ENCODE results near the gene GRIK2. TPM values are rescaled to one million over a fixed set of nuclear protein-coding genes. Genes with fewer than 3 reads are reported as not detected.
"Not testable (repeated sequence)": the region's sequence is repeated elsewhere in the genome, so short reads cannot be mapped to it uniquely, and the experiment has no call there.

GRIK2 gene
- total RNA-seq = 3.7 TPM

- peak within 1 kb of the TSS; percentile 36 to 67 (median 49) for H3K4me3 ChIP-seq (ENCODE audit: low read length in 3 of 3)
- H3K36me3 ChIP-seq (ENCODE audit: control insufficient read depth in 3 of 3, insufficient read depth in 3 of 3, low read length in 3 of 3) = no peaks in the 10 kb centered on the region
- H3K27me3 ChIP-seq (ENCODE audit: control insufficient read depth in 3 of 3, insufficient read depth in 3 of 3, low read length in 3 of 3) = peaks cover 25 to 35% (median 31%) of the 10 kb centered on the region in 3 donors
- no peaks in the 10 kb centered on the region for H3K9me3 ChIP-seq (ENCODE audit: control insufficient read depth in 3 of 3, low read length in 3 of 3)
- H3K4me1 ChIP-seq (ENCODE audit: control insufficient read depth in 3 of 3, insufficient read depth in 3 of 3, low read length in 3 of 3) = peaks cover 4 to 15% (median 8%) of the 10 kb centered on the region in 3 donors
- no peak within 1 kb of the TSS for H3K27ac ChIP-seq (ENCODE audit: low read depth, low read length)
- no peak within 1 kb of the TSS for H3K9ac ChIP-seq (ENCODE audit: low read depth in 1 of 3, low read length in 3 of 3)
Measured at GRCh38 chr6:101393251-101393828, at the start of gene GRIK2. Gene GRIK2 (plus strand): TSS chr6:101393708.

- Histone ChIP-seq H3K4me1 (ENCODE audit: control insufficient read depth in 3 of 3, insufficient read depth in 3 of 3, low read length in 3 of 3) (no peaks in the 10 kb centered on the region), H3K27me3 (ENCODE audit: control insufficient read depth in 3 of 3, insufficient read depth in 3 of 3, low read length in 3 of 3) (no peaks in the 10 kb centered on the region), H3K4me3 (ENCODE audit: low read length in 3 of 3) (no peak overlapping the region), H3K9me3 (ENCODE audit: control insufficient read depth in 3 of 3, low read length in 3 of 3) (no peaks in the 10 kb centered on the region), H3K36me3 (ENCODE audit: control insufficient read depth in 3 of 3, insufficient read depth in 3 of 3, low read length in 3 of 3) (no peaks in the 10 kb centered on the region), H3K9ac (ENCODE audit: low read depth in 1 of 3, low read length in 3 of 3) (no peak overlapping the region), H3K27ac (ENCODE audit: low read depth, low read length) (no peak overlapping the region)
Measured at GRCh38 chr6:101344885-101345284, 48.6 kb upstream of the GRIK2 start.

- Histone ChIP-seq H3K4me1 (ENCODE audit: control insufficient read depth in 3 of 3, insufficient read depth in 3 of 3, low read length in 3 of 3) (no peaks in the 10 kb centered on the region), H3K4me3 (ENCODE audit: low read length in 3 of 3) (no peak overlapping the region), H3K9ac (ENCODE audit: low read depth in 1 of 3, low read length in 3 of 3) (no peak overlapping the region), H3K27me3 (ENCODE audit: control insufficient read depth in 3 of 3, insufficient read depth in 3 of 3, low read length in 3 of 3) (no peaks in the 10 kb centered on the region), H3K36me3 (ENCODE audit: control insufficient read depth in 3 of 3, insufficient read depth in 3 of 3, low read length in 3 of 3) (no peaks in the 10 kb centered on the region), H3K9me3 (ENCODE audit: control insufficient read depth in 3 of 3, low read length in 3 of 3) (no peaks in the 10 kb centered on the region), H3K27ac (ENCODE audit: low read depth, low read length) (no peak overlapping the region)
Measured at GRCh38 chr6:101348816-101349215, 44.7 kb upstream of the GRIK2 start.

- not testable (repeated sequence) for H3K9me3 ChIP-seq (ENCODE audit: control insufficient read depth in 3 of 3, low read length in 3 of 3); H3K27me3 ChIP-seq (ENCODE audit: control insufficient read depth in 3 of 3, insufficient read depth in 3 of 3, low read length in 3 of 3); H3K4me1 ChIP-seq (ENCODE audit: control insufficient read depth in 3 of 3, insufficient read depth in 3 of 3, low read length in 3 of 3); H3K9ac ChIP-seq (ENCODE audit: low read depth in 1 of 3, low read length in 3 of 3); H3K36me3 ChIP-seq (ENCODE audit: control insufficient read depth in 3 of 3, insufficient read depth in 3 of 3, low read length in 3 of 3); H3K27ac ChIP-seq (ENCODE audit: low read depth, low read length); H3K4me3 ChIP-seq (ENCODE audit: low read length in 3 of 3)
Measured at GRCh38 chr6:101350631-101351030, 42.9 kb upstream of the GRIK2 start.

- H3K4me1 ChIP-seq (ENCODE audit: control insufficient read depth in 3 of 3, insufficient read depth in 3 of 3, low read length in 3 of 3) = no peaks in the 10 kb centered on the region
- no peaks in the 10 kb centered on the region for H3K36me3 ChIP-seq (ENCODE audit: control insufficient read depth in 3 of 3, insufficient read depth in 3 of 3, low read length in 3 of 3)
- no peak overlapping the region for H3K4me3 ChIP-seq (ENCODE audit: low read length in 3 of 3)
- H3K27ac ChIP-seq (ENCODE audit: low read depth, low read length) = no peak overlapping the region
- no peaks in the 10 kb centered on the region for H3K27me3 ChIP-seq (ENCODE audit: control insufficient read depth in 3 of 3, insufficient read depth in 3 of 3, low read length in 3 of 3)
- no peak overlapping the region for H3K9ac ChIP-seq (ENCODE audit: low read depth in 1 of 3, low read length in 3 of 3)
- H3K9me3 ChIP-seq (ENCODE audit: control insufficient read depth in 3 of 3, low read length in 3 of 3) = no peaks in the 10 kb centered on the region
Measured at GRCh38 chr6:101351173-101351572, 42.3 kb upstream of the GRIK2 start.

- Histone ChIP-seq H3K4me1 (ENCODE audit: control insufficient read depth in 3 of 3, insufficient read depth in 3 of 3, low read length in 3 of 3) (no peaks in the 10 kb centered on the region), H3K9me3 (ENCODE audit: control insufficient read depth in 3 of 3, low read length in 3 of 3) (no peaks in the 10 kb centered on the region), H3K36me3 (ENCODE audit: control insufficient read depth in 3 of 3, insufficient read depth in 3 of 3, low read length in 3 of 3) (no peaks in the 10 kb centered on the region), H3K27ac (ENCODE audit: low read depth, low read length) (no peak overlapping the region), H3K27me3 (ENCODE audit: control insufficient read depth in 3 of 3, insufficient read depth in 3 of 3, low read length in 3 of 3) (no peaks in the 10 kb centered on the region), H3K9ac (ENCODE audit: low read depth in 1 of 3, low read length in 3 of 3) (no peak overlapping the region), H3K4me3 (ENCODE audit: low read length in 3 of 3) (no peak overlapping the region)
Measured at GRCh38 chr6:101352316-101352715, 41.2 kb upstream of the GRIK2 start.

- no peaks in the 10 kb centered on the region for H3K4me1 ChIP-seq (ENCODE audit: control insufficient read depth in 3 of 3, insufficient read depth in 3 of 3, low read length in 3 of 3)
- H3K9ac ChIP-seq (ENCODE audit: low read depth in 1 of 3, low read length in 3 of 3) = no peak overlapping the region
- no peak overlapping the region for H3K27ac ChIP-seq (ENCODE audit: low read depth, low read length)
- no peaks in the 10 kb centered on the region for H3K9me3 ChIP-seq (ENCODE audit: control insufficient read depth in 3 of 3, low read length in 3 of 3)
- H3K4me3 ChIP-seq (ENCODE audit: low read length in 3 of 3) = no peak overlapping the region
- H3K36me3 ChIP-seq (ENCODE audit: control insufficient read depth in 3 of 3, insufficient read depth in 3 of 3, low read length in 3 of 3) = no peaks in the 10 kb centered on the region
- no peaks in the 10 kb centered on the region for H3K27me3 ChIP-seq (ENCODE audit: control insufficient read depth in 3 of 3, insufficient read depth in 3 of 3, low read length in 3 of 3)
Measured at GRCh38 chr6:101365181-101365580, 28.3 kb upstream of the GRIK2 start.

GRCh38 chr6:101379926-101380325, 13.6 kb upstream of the GRIK2 start:
- Histone ChIP-seq H3K9me3 (ENCODE audit: control insufficient read depth in 3 of 3, low read length in 3 of 3) (no peaks in the 10 kb centered on the region), H3K36me3 (ENCODE audit: control insufficient read depth in 3 of 3, insufficient read depth in 3 of 3, low read length in 3 of 3) (no peaks in the 10 kb centered on the region), H3K27ac (ENCODE audit: low read depth, low read length) (no peak overlapping the region), H3K9ac (ENCODE audit: low read depth in 1 of 3, low read length in 3 of 3) (no peak overlapping the region), H3K4me3 (ENCODE audit: low read length in 3 of 3) (no peak overlapping the region), H3K4me1 (ENCODE audit: control insufficient read depth in 3 of 3, insufficient read depth in 3 of 3, low read length in 3 of 3) (no peaks in the 10 kb centered on the region), H3K27me3 (ENCODE audit: control insufficient read depth in 3 of 3, insufficient read depth in 3 of 3, low read length in 3 of 3) (no peaks in the 10 kb centered on the region)

GRCh38 chr6:101380897-101381630, 12.4 kb upstream of the GRIK2 start:
- no peaks in the 10 kb centered on the region for H3K36me3 ChIP-seq (ENCODE audit: control insufficient read depth in 3 of 3, insufficient read depth in 3 of 3, low read length in 3 of 3)
- no peak overlapping the region for H3K9ac ChIP-seq (ENCODE audit: low read depth in 1 of 3, low read length in 3 of 3)
- H3K9me3 ChIP-seq (ENCODE audit: control insufficient read depth in 3 of 3, low read length in 3 of 3) = no peaks in the 10 kb centered on the region
- no peak overlapping the region for H3K4me3 ChIP-seq (ENCODE audit: low read length in 3 of 3)
- H3K27ac ChIP-seq (ENCODE audit: low read depth, low read length) = no peak overlapping the region
- no peaks in the 10 kb centered on the region for H3K27me3 ChIP-seq (ENCODE audit: control insufficient read depth in 3 of 3, insufficient read depth in 3 of 3, low read length in 3 of 3)
- H3K4me1 ChIP-seq (ENCODE audit: control insufficient read depth in 3 of 3, insufficient read depth in 3 of 3, low read length in 3 of 3) = no peaks in the 10 kb centered on the region

GRCh38 chr6:101383747-101384146, 9.8 kb upstream of the GRIK2 start:
- H3K27me3 ChIP-seq (ENCODE audit: control insufficient read depth in 3 of 3, insufficient read depth in 3 of 3, low read length in 3 of 3); H3K4me3 ChIP-seq (ENCODE audit: low read length in 3 of 3); H3K9ac ChIP-seq (ENCODE audit: low read depth in 1 of 3, low read length in 3 of 3); H3K4me1 ChIP-seq (ENCODE audit: control insufficient read depth in 3 of 3, insufficient read depth in 3 of 3, low read length in 3 of 3); H3K27ac ChIP-seq (ENCODE audit: low read depth, low read length); H3K36me3 ChIP-seq (ENCODE audit: control insufficient read depth in 3 of 3, insufficient read depth in 3 of 3, low read length in 3 of 3); H3K9me3 ChIP-seq (ENCODE audit: control insufficient read depth in 3 of 3, low read length in 3 of 3): not testable (repeated sequence)

Measured in skeletal muscle tissue (tissue), 4 donors.